GM21576 (cell line): ENCODE data around the gene CLEC6A.
"Not testable (repeated sequence)": the region's sequence is repeated elsewhere in the genome, so short reads cannot be mapped to it uniquely, and the experiment has no call there.

Experiments
- ATAC-seq: cut with Tn5 transposase; IDR thresholded peaks from one replicate; pipeline ENCODE4 v1.9.1; 2021; ENCODE audit warnings: mild to moderate bottlenecking, moderate library complexity; ENCODE audit not compliant: unreplicated experiment

Gene CLEC6A

DNA sequence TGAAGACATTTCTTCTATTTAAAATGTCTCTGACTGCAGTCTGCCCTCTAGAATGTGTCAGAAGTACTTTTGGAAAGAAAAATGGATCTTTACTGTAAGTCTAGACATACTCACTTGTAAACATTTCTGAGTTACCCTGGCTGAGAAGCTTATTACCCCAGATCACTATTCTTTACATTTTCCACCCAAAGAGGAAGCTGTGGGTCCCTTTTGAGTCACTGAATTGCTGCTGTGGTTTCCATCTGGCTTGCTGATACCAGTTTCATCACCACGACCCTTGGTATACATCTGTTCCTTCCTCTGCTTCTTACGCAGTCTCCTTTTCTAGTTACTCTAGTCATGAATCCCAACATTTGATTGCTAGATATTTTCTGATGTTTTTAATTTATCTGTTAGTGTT lies 37.3 kb downstream of the CLEC6A start:
- peak; percentile 99 for ATAC-seq

DNA sequence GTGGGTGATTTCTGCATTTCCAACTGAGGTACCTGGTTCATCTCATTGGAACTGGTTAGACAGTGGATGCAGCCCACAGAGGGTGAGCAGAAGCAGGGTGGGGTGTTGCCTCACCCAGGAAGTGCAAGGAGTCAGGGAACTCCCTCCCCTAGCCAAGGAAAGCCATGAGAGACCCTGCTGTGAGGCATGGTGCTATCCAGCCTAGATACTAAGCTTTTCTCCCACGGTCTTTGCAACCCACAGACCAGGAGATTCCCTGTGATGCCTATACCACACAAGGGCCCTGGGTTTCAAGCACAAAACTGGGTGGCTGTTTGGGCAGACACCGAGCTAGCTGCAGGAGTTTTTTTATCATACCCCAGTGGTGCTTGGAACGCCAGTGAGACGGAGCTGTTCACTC lies 39.9 kb downstream of the CLEC6A start:
- ATAC-seq, result not testable (repeated sequence)

DNA sequence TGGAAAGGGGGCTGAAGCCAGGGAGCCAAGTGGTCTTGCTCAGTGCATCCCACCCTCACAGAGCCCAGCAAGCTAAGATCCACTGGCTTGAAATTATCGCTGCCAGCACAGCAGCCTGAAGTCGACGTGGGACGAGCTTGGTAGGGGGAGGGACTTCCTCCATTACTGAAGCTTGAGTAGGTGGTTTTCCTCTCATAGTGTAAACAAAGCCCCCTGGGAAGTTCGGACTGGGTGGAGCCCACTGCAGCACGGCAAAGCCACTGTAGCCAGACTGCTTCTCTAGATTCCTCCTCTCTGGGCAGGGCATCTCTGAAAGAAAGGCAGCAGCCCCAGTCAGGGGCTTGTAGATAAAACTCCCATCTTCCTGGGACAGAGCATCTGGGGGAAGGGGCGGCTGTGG lies 40.3 kb downstream of the CLEC6A start:
- not testable (repeated sequence) for ATAC-seq

DNA sequence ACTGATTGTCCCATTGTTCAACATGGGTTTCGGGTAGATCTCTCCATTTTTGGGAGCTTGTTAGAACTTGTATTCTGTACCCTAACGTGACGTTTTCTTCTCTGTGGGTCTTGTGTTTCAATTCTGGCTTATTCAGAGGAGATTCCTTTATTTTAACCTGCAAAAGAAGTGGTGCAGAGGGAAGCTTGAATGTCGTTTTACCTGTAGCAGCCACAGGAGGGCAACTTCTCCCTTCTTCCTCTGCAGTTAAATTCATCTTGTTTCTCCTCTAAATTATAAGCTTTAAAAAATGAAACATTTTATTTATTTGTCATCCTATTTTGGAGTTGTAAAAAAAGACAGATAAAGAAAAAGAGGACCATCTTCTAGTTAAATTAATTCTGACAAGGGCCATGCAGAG lies 43.9 kb downstream of the CLEC6A start:
- no peak for ATAC-seq

DNA sequence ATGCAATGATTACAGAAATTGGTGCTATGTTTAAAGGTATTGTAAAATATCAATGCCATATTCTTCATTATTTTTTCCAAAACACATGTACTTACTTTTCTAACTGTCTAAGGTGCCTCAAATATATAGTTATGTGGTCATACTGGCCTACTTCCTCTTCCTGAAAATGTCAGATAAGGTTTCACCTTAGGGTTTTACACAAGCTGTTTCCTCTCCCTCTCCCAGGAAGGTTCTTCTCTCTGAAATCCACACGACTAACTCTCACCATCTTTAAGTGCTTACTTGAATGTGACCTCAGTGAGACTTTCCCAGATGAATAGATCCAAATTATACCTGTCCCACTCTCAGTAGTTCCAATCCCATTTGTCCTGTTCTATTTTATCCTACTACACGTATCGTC lies 46.0 kb downstream of the CLEC6A start:
- no peak for ATAC-seq

DNA sequence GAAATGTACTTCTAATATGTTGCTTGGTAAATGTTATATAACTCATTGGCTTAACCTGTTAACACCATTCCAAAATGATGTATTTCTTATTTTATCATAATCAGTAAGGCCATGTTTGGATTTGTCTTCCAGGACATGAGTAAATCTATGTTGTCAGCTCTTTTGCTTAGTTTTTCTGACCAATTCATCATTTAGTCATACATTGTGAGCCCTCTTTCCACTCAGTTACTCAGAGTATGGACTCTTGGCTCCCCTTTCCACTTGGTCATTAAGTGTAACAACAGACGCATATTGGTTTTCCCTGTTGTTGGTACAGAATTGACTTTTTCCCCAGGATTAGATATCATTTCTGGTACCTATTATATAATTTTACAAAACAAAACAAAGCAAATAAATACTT lies 48.6 kb downstream of the CLEC6A start:
- ATAC-seq, result no peak

DNA sequence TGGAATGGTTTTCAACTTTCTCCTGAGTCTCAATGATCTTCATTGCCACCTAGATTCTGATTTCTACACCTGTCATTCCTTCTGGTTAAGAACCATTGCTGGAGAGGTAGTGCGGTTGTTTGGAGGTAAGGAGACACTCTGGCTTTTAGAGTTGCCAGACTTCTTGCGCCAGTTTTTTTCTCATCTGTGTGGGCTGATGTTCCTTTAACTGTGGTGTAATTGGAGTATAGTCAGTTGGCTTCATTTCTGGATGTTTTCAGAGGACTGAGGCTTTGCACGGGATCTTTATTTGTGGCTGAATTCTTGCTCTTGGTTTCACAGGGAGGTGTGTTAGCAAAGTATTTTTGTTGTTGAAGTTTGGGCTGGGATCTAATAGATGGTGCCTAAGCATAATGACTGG lies 51.8 kb downstream of the CLEC6A start:
- ATAC-seq, result no peak

DNA sequence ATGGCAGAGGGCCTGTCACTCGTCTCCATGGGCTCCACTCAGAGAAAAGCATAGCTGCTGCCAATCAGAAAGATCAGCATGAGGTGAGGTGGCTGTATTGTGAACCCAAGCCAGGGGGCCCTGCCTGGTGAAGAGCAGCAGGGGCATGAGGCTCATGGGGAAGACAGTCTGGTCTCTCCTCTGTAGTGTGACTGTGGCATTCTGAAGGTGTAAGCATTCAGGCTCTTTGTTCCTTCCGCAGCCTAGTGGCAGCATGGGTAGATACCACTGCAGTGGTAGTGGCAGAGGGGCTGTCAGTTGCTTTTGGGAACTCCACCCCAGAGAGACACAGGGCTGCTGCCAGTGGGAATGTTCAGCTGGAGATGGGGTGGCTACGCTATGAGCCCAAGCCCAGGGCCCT lies 52.5 kb downstream of the CLEC6A start:
- ATAC-seq, result no peak

DNA sequence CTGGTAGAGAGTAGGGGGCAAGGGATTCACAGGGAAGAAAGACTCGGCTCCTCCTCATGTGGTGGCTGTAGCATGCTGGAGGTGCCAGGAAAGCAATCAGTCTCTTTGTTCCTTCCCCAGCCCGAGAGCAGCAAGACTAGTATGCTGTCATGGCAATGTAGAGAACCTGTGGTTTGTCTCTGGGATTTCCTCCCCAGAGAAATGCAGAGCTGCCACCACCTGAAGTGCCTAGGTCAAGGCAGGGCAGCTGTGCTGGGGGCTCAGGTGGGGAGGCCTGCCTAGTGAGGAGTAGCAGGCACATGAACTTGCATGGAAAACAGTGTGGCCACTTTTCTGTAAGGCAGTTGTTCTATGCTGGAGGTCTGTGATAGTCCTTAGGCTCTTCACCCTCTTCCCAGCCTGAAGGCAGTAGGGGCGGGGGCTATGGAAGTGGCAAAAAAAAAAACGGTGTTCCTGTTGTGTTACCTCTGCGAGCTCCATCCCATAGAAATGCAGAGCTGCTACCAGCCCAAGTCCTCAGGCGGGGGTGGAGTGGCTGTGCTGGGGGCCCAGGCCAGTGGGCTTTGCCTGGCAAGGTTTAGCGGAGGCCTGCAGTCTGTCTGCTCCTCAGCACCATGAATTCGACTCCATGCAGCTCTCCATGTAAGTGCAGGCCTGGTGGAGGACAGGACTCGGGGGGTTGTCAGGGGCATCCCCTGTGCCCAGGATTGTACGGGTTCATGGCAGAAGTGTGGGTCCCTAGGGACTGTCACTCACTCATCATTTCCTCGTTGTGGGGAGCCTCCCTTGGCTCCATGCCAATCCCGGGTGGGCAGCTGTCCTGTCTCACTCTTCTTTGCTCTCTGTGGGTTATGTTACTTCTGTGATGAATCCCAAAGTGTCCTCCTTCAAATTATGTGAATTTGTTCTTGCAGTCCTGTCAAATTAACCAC lies 53.4 kb downstream of the CLEC6A start:
- no peak for ATAC-seq

DNA sequence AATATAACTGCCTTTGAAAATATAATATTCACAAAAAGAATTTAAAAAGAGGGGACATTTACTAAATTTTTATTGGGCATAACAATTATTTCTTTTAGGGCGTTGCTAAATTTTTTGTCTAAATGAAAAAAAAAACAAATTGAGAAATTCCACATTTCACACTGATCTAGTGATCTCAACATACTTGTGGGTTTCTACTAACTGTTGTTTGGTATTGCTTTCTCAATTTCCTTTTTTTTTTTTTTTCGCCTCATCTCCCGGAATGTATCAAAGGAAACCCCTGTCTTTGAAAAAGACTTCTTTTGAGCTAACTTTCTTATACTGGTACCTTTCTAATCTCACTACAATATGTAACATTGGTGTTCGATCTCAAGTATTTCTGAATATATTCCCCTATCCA lies 57.5 kb downstream of the CLEC6A start, which contains the start of gene CLEC4D:
Gene CLEC4D (plus strand): TSS at position 248 of the 400 bp plus-strand sequence. CDS start 230 bp downstream, outside the sequence.
- no peak for ATAC-seq

DNA sequence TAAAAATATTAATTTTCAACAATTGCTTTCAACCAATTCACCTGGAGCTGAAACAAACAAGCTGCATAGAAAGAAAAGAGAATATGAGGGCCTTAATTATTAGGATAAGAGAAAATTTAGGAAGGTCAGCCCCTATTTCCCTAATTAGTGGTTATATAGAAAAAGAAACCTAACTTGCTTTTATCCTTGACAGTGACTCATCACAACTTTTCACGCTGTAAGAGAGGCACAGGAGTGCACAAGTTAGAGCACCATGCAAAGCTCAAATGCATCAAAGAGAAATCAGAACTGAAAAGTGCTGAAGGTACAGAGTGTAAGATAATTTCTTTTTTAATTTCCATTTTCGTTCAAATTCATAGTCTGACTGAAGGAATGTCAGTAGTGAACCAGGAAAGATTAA lies 62.2 kb downstream of the CLEC6A start:
- ATAC-seq, result no peak

DNA sequence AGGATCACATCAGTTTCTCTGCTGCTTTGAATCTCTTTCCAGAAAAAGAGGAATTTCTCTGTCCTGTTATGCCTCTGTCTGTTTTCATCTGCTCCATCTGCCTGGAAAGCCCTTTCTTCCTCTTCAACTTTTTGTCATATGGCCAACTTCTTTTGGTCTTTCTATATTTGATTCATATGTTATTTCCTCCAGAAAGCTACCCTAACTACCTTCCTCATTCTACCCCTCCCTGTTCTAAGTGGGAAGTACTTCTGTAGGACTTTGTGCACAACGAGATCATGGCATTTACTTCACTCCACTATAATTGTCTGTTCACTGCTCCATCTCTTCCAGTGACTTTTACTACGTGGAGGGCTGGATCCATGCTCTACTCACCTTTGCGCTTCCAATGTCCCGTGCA lies 63.4 kb downstream of the CLEC6A start:
- no peak for ATAC-seq

DNA sequence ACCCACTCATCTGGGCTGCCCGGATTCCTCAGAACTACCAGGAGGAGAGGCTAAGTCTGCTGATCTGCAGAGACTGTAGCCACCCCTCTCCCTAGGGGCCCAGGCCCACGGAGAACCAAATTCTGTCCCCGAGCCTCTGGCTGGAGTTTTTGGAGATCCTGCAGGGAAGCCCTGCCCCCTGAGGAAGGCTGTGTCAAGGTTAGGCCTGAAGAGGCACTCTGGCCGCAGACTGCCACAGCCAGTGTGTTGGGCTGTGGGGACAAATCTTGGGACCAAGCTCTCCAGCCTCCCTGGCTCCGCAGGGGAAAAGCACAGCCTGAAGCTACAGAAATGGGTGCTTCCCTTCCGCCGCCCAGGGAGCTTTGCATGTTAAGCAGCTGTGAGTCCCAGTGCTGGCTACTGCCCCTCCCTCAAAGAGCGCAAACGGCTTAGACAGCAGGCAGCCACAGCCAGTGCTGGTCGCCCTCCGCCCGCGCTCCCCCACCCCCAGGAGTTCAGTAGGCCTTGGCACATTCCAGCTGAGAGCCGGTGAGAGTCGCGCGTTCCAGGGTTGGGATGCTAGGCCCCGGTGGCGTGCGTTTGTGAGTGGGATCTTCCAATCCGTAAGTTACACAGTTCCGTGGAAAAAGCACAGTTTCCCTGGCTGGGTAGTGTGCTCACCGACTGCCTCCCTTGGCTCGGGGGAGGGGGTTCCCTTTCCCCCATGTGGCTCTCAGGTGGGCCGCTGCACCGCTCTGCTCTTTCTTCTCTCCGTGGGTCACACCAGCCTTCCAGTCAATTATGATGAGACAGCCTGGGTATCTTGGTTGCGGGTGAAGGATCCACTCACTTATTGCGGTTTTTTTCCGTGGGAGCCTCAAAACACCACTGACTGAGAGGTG lies 71.7 kb downstream of the CLEC6A start:
- ATAC-seq, result no peak
